ENCODE measurements around the gene CALML3.
A peak's percentile ranks its signal among the peaks of the same experiment; 100 is the strongest.

The CALML3 gene

DNA sequence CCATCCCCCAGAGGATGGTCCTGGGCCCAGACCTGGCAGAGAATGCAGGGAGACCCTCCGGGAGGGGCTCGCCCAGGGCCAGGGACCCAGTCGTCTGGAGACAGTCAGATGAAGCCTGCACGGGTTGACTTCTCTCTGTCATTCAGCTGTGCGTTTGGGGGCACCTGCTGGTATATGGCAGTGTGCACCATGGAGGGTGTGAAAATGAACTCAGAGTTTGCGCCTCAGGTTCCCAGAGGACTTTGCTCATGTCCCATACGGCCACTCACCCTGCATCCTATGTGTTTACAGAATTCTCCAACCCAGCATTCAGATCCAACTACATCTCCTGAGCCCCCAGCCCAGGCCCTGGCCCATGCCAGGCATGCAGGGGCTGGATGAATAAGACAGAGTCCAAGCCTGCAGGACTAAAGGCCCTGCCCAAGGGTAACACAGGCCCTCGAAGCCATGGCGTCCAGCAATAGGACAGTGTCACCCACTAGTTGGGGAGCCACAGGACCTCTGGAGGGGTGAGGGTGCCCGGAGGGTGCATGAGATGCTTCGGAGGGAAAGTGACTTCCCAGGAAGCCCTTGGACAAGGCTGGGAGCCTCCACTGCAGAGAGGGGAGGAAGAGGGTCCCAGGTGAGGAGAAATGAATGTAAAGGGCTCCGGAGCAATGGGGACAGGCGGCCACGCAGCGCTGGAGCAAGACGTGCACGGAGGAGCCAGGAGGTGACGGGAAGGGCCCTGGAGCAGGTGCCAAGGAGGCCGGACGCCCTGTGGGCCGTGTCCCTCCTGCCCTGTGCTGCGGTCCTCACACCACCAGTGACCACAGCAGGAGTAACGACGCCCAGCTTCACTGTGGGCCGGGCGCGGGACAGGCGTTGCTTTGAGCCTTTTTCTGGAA, 36.3 kb downstream of the CALML3 start:
- Histone ChIP-seq H3K36me3 (ENCODE audit: control insufficient read depth in 1 of 2, insufficient read depth in 2 of 2, low read depth in 1 of 2, low read length in 2 of 2) (no peaks in the 10 kb centered on the region), H2AK5ac (ENCODE audit: low read length, severe bottlenecking) (peak overlapping the region; percentile 29)

DNA sequence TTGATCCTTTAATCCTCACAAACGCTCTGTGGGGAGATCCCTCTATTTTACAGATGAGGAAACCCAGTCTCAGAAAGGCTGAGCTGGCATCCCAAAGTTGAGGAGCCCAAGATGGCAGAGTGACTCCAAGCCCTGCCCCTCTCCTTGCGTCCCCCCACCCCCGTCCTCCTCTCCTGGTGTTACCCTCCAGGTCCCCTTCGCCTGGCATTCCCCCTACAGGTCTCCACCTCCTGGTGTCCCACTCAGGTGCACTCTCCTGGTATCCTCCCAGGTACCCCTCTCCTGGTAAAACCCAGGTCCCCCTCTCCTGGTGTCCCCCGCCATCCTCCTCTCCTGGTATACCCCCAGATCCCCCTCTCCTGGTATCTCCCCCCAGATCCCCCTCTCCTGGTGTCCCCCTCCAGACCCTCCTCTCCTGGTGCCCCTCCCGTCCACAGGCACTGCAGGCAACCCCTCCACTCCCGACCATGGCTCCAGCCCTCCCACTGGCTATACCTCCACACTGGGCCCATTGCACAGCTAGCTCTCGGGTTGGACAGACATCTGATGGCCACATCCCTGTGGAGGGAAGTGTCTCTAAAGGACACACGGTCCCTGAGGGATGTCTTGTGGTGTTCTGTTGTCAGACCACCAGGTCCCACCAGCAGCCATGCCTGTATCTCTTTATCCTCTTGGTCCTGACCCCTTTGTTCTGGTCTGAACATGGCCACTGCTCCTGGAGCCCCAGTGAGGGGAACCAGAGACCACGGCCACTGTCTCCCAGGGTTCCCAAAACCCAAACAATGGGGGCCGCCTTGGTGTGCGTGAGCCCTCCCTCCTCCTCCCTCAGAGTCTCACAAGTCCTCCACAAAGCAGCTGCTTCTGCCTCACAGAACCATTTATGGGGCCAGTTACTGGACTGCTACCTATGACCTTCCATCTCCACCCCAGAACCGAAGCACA, 37.2 kb downstream of the CALML3 start:
- H3K4ac ChIP-seq (ENCODE audit: low read depth in 1 of 2, low read length in 2 of 2) = no peak overlapping the region
- H3K9me3 ChIP-seq (ENCODE audit: control insufficient read depth, low read length) = no peaks in the 10 kb centered on the region
- no peaks in the 10 kb centered on the region for H3K79me1 ChIP-seq (replicated peaks; ENCODE audit: low read length, poor library complexity, severe bottlenecking)
- peak overlapping the region; percentile 30 for H2AK5ac ChIP-seq (ENCODE audit: low read length, severe bottlenecking)
- peak overlapping the region in 1 of 2 experiments; percentile 4 for H2BK12ac ChIP-seq (ENCODE audit: low read length in 2 of 2)
- H2BK120ac ChIP-seq (ENCODE audit: low read depth, low read length) = no peak overlapping the region
- no peak overlapping the region for H3K18ac ChIP-seq (ENCODE audit: low read depth in 1 of 2, low read length in 2 of 2)
- no peak overlapping the region for H3K23ac ChIP-seq (ENCODE audit: low read length in 2 of 2)
- peak overlapping the region; percentile 46 for H4K91ac ChIP-seq (ENCODE audit: low read length)
- H3K27ac ChIP-seq (ENCODE audit: low read length, poor library complexity, severe bottlenecking) = no peak overlapping the region
- H3K27me3 ChIP-seq (ENCODE audit: control insufficient read depth in 1 of 2, insufficient read depth in 1 of 2, low read length in 2 of 2) = no peaks in the 10 kb centered on the region
- no peak overlapping the region for H2BK5ac ChIP-seq (ENCODE audit: low read depth, low read length, poor library complexity, severe bottlenecking)
- no peak for DNase-seq
- H2BK15ac ChIP-seq (ENCODE audit: low read depth, poor library complexity, severe bottlenecking) = peak overlapping the region; percentile 29
- H3K4me1 ChIP-seq (ENCODE audit: control insufficient read depth, insufficient read depth, low read depth, low read length) = peaks cover 33% of the 10 kb centered on the region
- no peak overlapping the region for H3K14ac ChIP-seq (ENCODE audit: low read length in 2 of 2)
- H3K4me2 ChIP-seq (ENCODE audit: low read length, poor library complexity, severe bottlenecking) = no peak overlapping the region
- no peak overlapping the region for H4K8ac ChIP-seq (ENCODE audit: low read length)
- no peak overlapping the region for H2AFZ ChIP-seq (ENCODE audit: low read depth, low read length)
- no peak overlapping the region for H3K4me3 ChIP-seq (ENCODE audit: insufficient read depth in 1 of 2, low read depth in 1 of 2, low read length in 2 of 2)
- 92% methylated on average over 12 of the region's 13 CpGs for WGBS
- H3K36me3 ChIP-seq (ENCODE audit: control insufficient read depth in 1 of 2, insufficient read depth in 2 of 2, low read depth in 1 of 2, low read length in 2 of 2) = no peaks in the 10 kb centered on the region
- no peak overlapping the region for H3K9ac ChIP-seq (ENCODE audit: low read length)

More for the DNA sequence above, 36.3 kb downstream of the CALML3 start:
- Histone ChIP-seq H3K23ac (ENCODE audit: low read length in 2 of 2) (no peak overlapping the region), H3K79me1 (replicated peaks; ENCODE audit: low read length, poor library complexity, severe bottlenecking) (no peaks in the 10 kb centered on the region), H2BK120ac (ENCODE audit: low read depth, low read length) (no peak overlapping the region), H3K18ac (ENCODE audit: low read depth in 1 of 2, low read length in 2 of 2) (no peak overlapping the region), H3K27ac (ENCODE audit: low read length, poor library complexity, severe bottlenecking) (no peak overlapping the region), H3K4me1 (ENCODE audit: control insufficient read depth, insufficient read depth, low read depth, low read length) (peaks cover 31% of the 10 kb centered on the region), H3K4ac (ENCODE audit: low read depth in 1 of 2, low read length in 2 of 2) (no peak overlapping the region), H3K4me2 (ENCODE audit: low read length, poor library complexity, severe bottlenecking) (no peak overlapping the region), H3K14ac (ENCODE audit: low read length in 2 of 2) (no peak overlapping the region), H3K4me3 (ENCODE audit: insufficient read depth in 1 of 2, low read depth in 1 of 2, low read length in 2 of 2) (no peak overlapping the region), H2AFZ (ENCODE audit: low read depth, low read length) (no peak overlapping the region), H4K8ac (ENCODE audit: low read length) (no peak overlapping the region), H4K91ac (ENCODE audit: low read length) (no peak overlapping the region), H3K27me3 (ENCODE audit: control insufficient read depth in 1 of 2, insufficient read depth in 1 of 2, low read length in 2 of 2) (no peaks in the 10 kb centered on the region), H3K9me3 (ENCODE audit: control insufficient read depth, low read length) (no peaks in the 10 kb centered on the region), H3K9ac (ENCODE audit: low read length) (no peak overlapping the region), H2BK12ac (ENCODE audit: low read length in 2 of 2) (peak overlapping the region in 1 of 2 experiments; percentile 12), H2BK15ac (ENCODE audit: low read depth, poor library complexity, severe bottlenecking) (no peak overlapping the region), H2BK5ac (ENCODE audit: low read depth, low read length, poor library complexity, severe bottlenecking) (no peak overlapping the region)
- 95% methylated on average over 28 of the region's 28 CpGs for WGBS
- DNase-seq = no peak

GRCh38 chr10:5563321-5563961, 38.7 kb downstream of the CALML3 start:
- Histone ChIP-seq H3K27ac (ENCODE audit: low read length, poor library complexity, severe bottlenecking) (no peak overlapping the region), H3K4me2 (ENCODE audit: low read length, poor library complexity, severe bottlenecking) (no peak overlapping the region), H3K14ac (ENCODE audit: low read length in 2 of 2) (peak overlapping the region in 1 of 2 experiments; percentile 79), H3K9me3 (ENCODE audit: control insufficient read depth, low read length) (no peaks in the 10 kb centered on the region), H2AFZ (ENCODE audit: low read depth, low read length) (peak overlapping the region; percentile 30), H3K79me1 (replicated peaks; ENCODE audit: low read length, poor library complexity, severe bottlenecking) (no peaks in the 10 kb centered on the region), H3K36me3 (ENCODE audit: control insufficient read depth in 1 of 2, insufficient read depth in 2 of 2, low read depth in 1 of 2, low read length in 2 of 2) (no peaks in the 10 kb centered on the region), H2BK5ac (ENCODE audit: low read depth, low read length, poor library complexity, severe bottlenecking) (no peak overlapping the region), H3K27me3 (ENCODE audit: control insufficient read depth in 1 of 2, insufficient read depth in 1 of 2, low read length in 2 of 2) (no peaks in the 10 kb centered on the region), H3K23ac (ENCODE audit: low read length in 2 of 2) (no peak overlapping the region), H3K9ac (ENCODE audit: low read length) (peak overlapping the region; percentile 18), H2AK5ac (ENCODE audit: low read length, severe bottlenecking) (no peak overlapping the region), H3K4ac (ENCODE audit: low read depth in 1 of 2, low read length in 2 of 2) (peak overlapping the region; percentile 60 to 94), H3K4me3 (ENCODE audit: insufficient read depth in 1 of 2, low read depth in 1 of 2, low read length in 2 of 2) (peak overlapping the region in 1 of 2 experiments; percentile 12), H4K91ac (ENCODE audit: low read length) (peak overlapping the region; percentile 98), H4K8ac (ENCODE audit: low read length) (peak overlapping the region; percentile 96), H2BK15ac (ENCODE audit: low read depth, poor library complexity, severe bottlenecking) (peak overlapping the region; percentile 62), H2BK12ac (ENCODE audit: low read length in 2 of 2) (peak overlapping the region; percentile 76 to 96), H2BK120ac (ENCODE audit: low read depth, low read length) (peak overlapping the region; percentile 80), H3K18ac (ENCODE audit: low read depth in 1 of 2, low read length in 2 of 2) (peak overlapping the region; percentile 87 to 92), H3K4me1 (ENCODE audit: control insufficient read depth, insufficient read depth, low read depth, low read length) (peaks cover 24% of the 10 kb centered on the region)
- WGBS = 20% methylated on average over 20 of the region's 21 CpGs
- DNase-seq = peak; percentile 46

Data from mesenchymal stem cell (in vitro differentiated cells and primary cell).